Heart left ventricle (tissue), 16 donors: Measurements from ENCODE around the gene TMEM250. TPM values are rescaled to one million over a fixed set of nuclear protein-coding genes. Genes with fewer than 3 reads are reported as not detected.
A peak's percentile ranks its signal among the peaks of the same experiment; 100 is the strongest.

ENCODE experiments used
- ATAC-seq, 4 donors: fragments of 200-7000 bp; cut with Tn5 transposase; one replicate each; pipeline ENCODE4 v1.9.1; 2020 to 2022; ENCODE audit warnings: moderate library complexity in 4 of 4, mild to moderate bottlenecking in 3 of 4, moderate number of reproducible peaks in 1 of 4
- DNase-seq, 5 donors: peaks; one replicate each; pipeline ENCODE4 v3.0.0-alpha.2; 2020
- H3K27ac ChIP-seq, 12 donors: fragments of 200-600 bp; sonication (generic) in 4 of 12; one replicate each; pipeline versions ENCODE4 v1.5.0 to v1.8.0; 2016 to 2022; ENCODE audit warnings: mild to moderate bottlenecking in 2 of 12
- H3K27me3 ChIP-seq, 9 donors: fragments of 200-600 bp; sonication (generic) in 2 of 9; one replicate each; pipeline versions ENCODE4 v1.5.1 to v1.8.0; 2016 to 2022; ENCODE audit warnings: mild to moderate bottlenecking in 3 of 9
- H3K36me3 ChIP-seq, 9 donors: fragments of 200-600 bp; sonication (generic) in 2 of 9; one replicate each; pipeline versions ENCODE4 v1.5.0 to v1.8.0; 2018 to 2022; ENCODE audit warnings: mild to moderate bottlenecking in 2 of 9
- H3K4me1 ChIP-seq, 12 donors: fragments of 200-600 bp; sonication (generic) in 4 of 12; one replicate each; pipeline versions ENCODE4 v1.5.0 to v1.8.0; 2016 to 2022; ENCODE audit warnings: mild to moderate bottlenecking in 3 of 12
- H3K4me3 ChIP-seq, 12 donors: fragments of 200-600 bp; sonication (generic) in 4 of 12; one replicate each; pipeline versions ENCODE4 v1.5.0 to v1.8.0; 2017 to 2022; ENCODE audit warnings: mild to moderate bottlenecking in 9 of 12, moderate library complexity in 4 of 12
- H3K9me3 ChIP-seq, 12 donors: fragments of 200-600 bp; sonication (generic) in 4 of 12; one replicate each; pipeline versions ENCODE4 v1.5.0 to v1.8.0; 2016 to 2022; ENCODE audit warnings: mild to moderate bottlenecking in 1 of 12
- CTCF ChIP-seq, 12 donors: fragments of 200-600 bp; sonication (generic) in 4 of 12; IDR thresholded peaks; one replicate each; pipeline versions ENCODE4 v1.5.0 to v1.8.0; 2018 to 2022; ENCODE audit warnings: antibody characterized with exemption in 12 of 12, mild to moderate bottlenecking in 5 of 12
- POLR2A ChIP-seq, 2 donors: fragments of 450-650 bp; IDR thresholded peaks; one replicate each; pipeline ENCODE4 v1.6.1; 2017; ENCODE audit warnings: antibody characterized with exemption in 2 of 2, mild to moderate bottlenecking in 2 of 2, moderate library complexity in 2 of 2
- WGBS, 4 donors: extraction: QIAGEN DNeasy Blood & Tissue Kit in 2 of 4; methylation state at CpG; one replicate each; pipeline versions ENCODE4 v1.1.5 to v1.1.7; 2013 to 2018; 5-methylcytosine and 5-hydroxymethylcytosine counted together
- intact Hi-C, 10 donors: fragments of 100-400 bp; cut with DNase I; formaldehyde crosslinking; loops; one replicate each; pipeline versions ENCODE4 v1.11.1 to v1.14.2; 2022
- polyA plus RNA-seq, 2 donors: library from polyadenylated mRNA; stranded (reverse); fragments of 200-250 nt; gene quantifications; one replicate each; pipeline ENCODE4 v1.2.3, GENCODE V29; 2013
- total RNA-seq, 9 donors: library from RNA; depleted of rRNA in 2 of 9; stranded (reverse); fragments of >200 nt in 2 of 9; fragmentation: NEBNext Ultra II Directional in 3 of 9; extraction: Animal tissue kit (Norgen Biotek cat#: 25700) in 3 of 9; gene quantifications; one replicate each; pipeline versions ENCODE4 v1.1.0 to v1.2.4, GENCODE V29; 2016 to 2023
- donor health status: ischemic (EF 13 %, LVEDD 7.1; RV severe dilation, severe dysfunction).
- donor health status: healthy with polysubstance abuse.
- donor health status: DM: no; HTN: yes; CAD: no.
- donor health status: DM: no; HTN: no; CAD: no.
- donor health status: ischemic (EF 25% LVEDD 6.9; RV normal size, moderate dysfunction).
- donor health status: ischemic (EF 25% LVEDD 5.7; RV mildly dilated, moderate dysfunction).
- donor health status: healthy.
- donor health status: DM: yes; HTN: yes; CAD: no.
- donor health status: ischemic (EF 35%, LVEDD 5.7; RV mildly dilated, moderate dysfunction).
- donor health status: nonischemic (EF 11% LVEDD 7.7; RV severe dilation, severe dysfunction).
- donor health status: DM: yes; HTN: yes; CAD: no.
- donor health status: PGD.
- donor health status: ischemic (EF 29% LVEDD 5.4; RV normal size, mild dysfunction).
- donor health status: nonischemic (EF 23%, LVEDD 6.1; RV moderate dilation, normal function).

TMEM250 gene
- total and polyA plus RNA-seq, 11 donors, result 11.6 to 37.0 (median 19.9) TPM

- intact Hi-C loops, result loop anchor here in 3 of 10 donors (2.0 to 5.0 kb wide), 3 partner anchors 23 to 66 kb away; partner anchors contain the start of gene NACC2 (in 2 of the 3)
- peaks cover 3 to 36% (median 24%) of the 10 kb centered on the region in 12 donors for H3K4me1 ChIP-seq
- ATAC-seq, result peak in 3 of 4 donors; percentile 4 to 15 (median 10)
- peaks cover 0 to 27% (median 19%) of the 10 kb centered on the region in 9 donors for H3K36me3 ChIP-seq
- no peak for TF ChIP-seq POLR2A (IDR thresholded peaks at IDR 0.05)
- TF ChIP-seq CTCF (IDR thresholded peaks at IDR 0.05), result no peak
- WGBS, 4 donors, result 0 to 1% (median 1%) methylated on average over 14 to 36 of the region's 36 CpGs
- no peaks in the 10 kb centered on the region for H3K9me3 ChIP-seq
- H3K4me3 ChIP-seq, result peak overlapping the region; percentile 75 to 99 (median 90)
- DNase-seq, result peak in 2 of 5 donors; percentile 51 to 75
- peak overlapping the region; percentile 89 to 100 (median 97) for H3K27ac ChIP-seq
- H3K27me3 ChIP-seq, result no peaks in the 10 kb centered on the region
These were observed 757 bp downstream of the TMEM250 start for GRCh38 chr9:136117916-136118319.

GRCh38 chr9:136117291-136117915, 1.3 kb downstream of the TMEM250 start:
- TF ChIP-seq CTCF (IDR thresholded peaks at IDR 0.05), result no peak
- intact Hi-C loops, result loop anchor here in 1 of 10 donors (5.0 kb wide), 1 partner anchor 65 kb away; no protein-coding TSS in a partner anchor
- Histone ChIP-seq H3K9me3 (no peaks in the 10 kb centered on the region), H3K4me3 (peak overlapping the region; percentile 75 to 99 (median 90)), H3K4me1 (peaks cover 3 to 30% (median 19%) of the 10 kb centered on the region in 12 donors), H3K27me3 (no peaks in the 10 kb centered on the region), H3K27ac (peak overlapping the region; percentile 89 to 100 (median 97)), H3K36me3 (peaks cover 0 to 27% (median 19%) of the 10 kb centered on the region in 9 donors)
- peak; percentile 71 to 86 (median 75) for DNase-seq
- ATAC-seq, result peak; percentile 44 to 72 (median 54)
- WGBS, 4 donors, result 39 to 56% (median 43%) methylated on average over 13 to 23 of the region's 23 CpGs

- DNase-seq (peak in 1 of 5 donors; percentile 60), ATAC-seq (no peak)
- Histone ChIP-seq H3K36me3 (peaks cover 0 to 27% (median 19%) of the 10 kb centered on the region in 9 donors), H3K27ac (peak overlapping the region in 9 of 12 donors; percentile 89 to 100 (median 99)), H3K4me3 (no peak overlapping the region), H3K9me3 (no peaks in the 10 kb centered on the region), H3K4me1 (peaks cover 3 to 29% (median 19%) of the 10 kb centered on the region in 12 donors), H3K27me3 (no peaks in the 10 kb centered on the region)
- TF ChIP-seq POLR2A (IDR thresholded peaks at IDR 0.05) (no peak), CTCF (IDR thresholded peaks at IDR 0.05) (no peak)
- WGBS, 4 donors, result 95 to 97% (median 96%) methylated on average over 49 to 69 of the region's 69 CpGs
- intact Hi-C loops, result loop anchor here in 1 of 10 donors (5.0 kb wide), 1 partner anchor 64 kb away; no protein-coding TSS in a partner anchor
These were observed 2.1 kb downstream of the TMEM250 start for GRCh38 chr9:136116360-136117098.
